GM12878 (cell line): ENCODE measurements around the gene MYMK. TPM values are rescaled to one million over a fixed set of nuclear protein-coding genes. Genes with fewer than 3 reads are reported as not detected.

ENCODE experiments used
- ATAC-seq: fragments of 200-7000 bp; cut with Tn5 transposase; 3 replicates; pipeline ENCODE4 v1.9.1; 2020; ENCODE audit warnings: mild to moderate bottlenecking, moderate library complexity
- BruUV-seq: library from RNA; stranded (reverse); fragments of 400-500 nt; replicated peaks from 2 replicates; lab custom pipeline; 2021; lab: Mats Ljungman, UMichigan
- CTCF ChIA-PET: fragments of 300-600 bp; sonication (Branson Sonifier 250); formaldehyde crosslinking; extraction: SDS; loops from one replicate; lab custom pipeline; 2021; ENCODE audit warnings: inconsistent platforms; lab: Yijun Ruan, JAX
- POLR2A ChIA-PET: fragments of 350-600 bp; formaldehyde crosslinking; extraction: SDS; loops from one replicate; lab custom pipeline; 2021; ENCODE audit warnings: inconsistent platforms; lab: Charles Lee
- RAD21 ChIA-PET: fragments of 300-600 bp; sonication (Branson Sonifier 250); formaldehyde crosslinking; loops from one replicate; lab custom pipeline; 2023; ENCODE audit warnings: antibody characterized with exemption; ENCODE audit not compliant: unreplicated experiment; lab: Charles Lee
- SMC1A ChIA-PET: fragments of 300-600 bp; sonication (Branson Sonifier 250); formaldehyde crosslinking; loops from one replicate; lab custom pipeline; 2023; ENCODE audit not compliant: unreplicated experiment, uncharacterized antibody; lab: Charles Lee
- DNase-seq: peaks from one replicate; pipeline ENCODE4 v3.0.0-alpha.2; 2011; ENCODE audit warnings: low read depth, low spot score
- FAIRE-seq: peaks from 3 replicates; lab custom pipeline; 2011; peaks lifted over from hg19 to GRCh38; lab: Jason Lieb, UNC
- H2AFZ ChIP-seq: 2 replicates; pipeline ENCODE4 v1.6.0; 2011; ENCODE audit warnings: low read depth, low read length, control low read depth; ENCODE audit not compliant: control insufficient read depth
- H3K27ac ChIP-seq: 2 replicates; pipeline ENCODE4 v1.5.1; 2011; ENCODE audit warnings: control low read depth; ENCODE audit not compliant: control insufficient read depth, insufficient read depth
- H3K27me3 ChIP-seq, 2 experiments: replicated peaks in 1 of 2; 2 replicates each; pipeline versions ENCODE4 v1.6.0 to v1.6.1; 2011; ENCODE audit warnings: low read length in 1 of 2; ENCODE audit not compliant: control insufficient read depth in 2 of 2, insufficient read depth in 2 of 2
- H3K36me3 ChIP-seq, 2 experiments: 2 replicates each; pipeline ENCODE4 v1.5.1; 2011; ENCODE audit warnings: low read length in 1 of 2; ENCODE audit not compliant: control insufficient read depth in 2 of 2, insufficient read depth in 2 of 2
- H3K4me1 ChIP-seq: 2 replicates; pipeline ENCODE4 v1.6.1; 2011; ENCODE audit warnings: mild to moderate bottlenecking, low read length, moderate library complexity, mixed read lengths; ENCODE audit not compliant: control insufficient read depth, insufficient read depth
- H3K4me2 ChIP-seq: 2 replicates; pipeline ENCODE4 v1.6.0; 2011; ENCODE audit warnings: control low read depth; ENCODE audit not compliant: control insufficient read depth, insufficient read depth
- H3K4me3 ChIP-seq: fragments of 200-600 bp; sonication (generic); 2 replicates; pipeline ENCODE4 v1.5.1; 2016
- H3K79me2 ChIP-seq: 2 replicates; pipeline ENCODE4 v1.6.0; 2011; ENCODE audit warnings: low read length; ENCODE audit not compliant: control insufficient read depth, insufficient read depth
- H3K9ac ChIP-seq: 2 replicates; pipeline ENCODE4 v1.8.0; 2011; ENCODE audit warnings: low read length, control low read depth, mixed read lengths; ENCODE audit not compliant: control insufficient read depth, insufficient read depth
- H3K9me3 ChIP-seq: replicated peaks from 3 replicates; pipeline ENCODE4 v1.5.1; 2011; ENCODE audit warnings: mild to moderate bottlenecking, low read length; ENCODE audit not compliant: control insufficient read depth, insufficient read depth
- H4K20me1 ChIP-seq: 2 replicates; pipeline ENCODE4 v1.6.0; 2011; ENCODE audit not compliant: control insufficient read depth, insufficient read depth
- BHLHE40 ChIP-seq, 2 experiments: fragments of 450-650 bp in 1 of 2; IDR thresholded peaks; 2 replicates each; pipeline ENCODE4 v1.6.1; 2011 to 2017; ENCODE audit warnings: low read depth in 2 of 2, borderline replicate concordance in 1 of 2, improper control_type of control experiment in 1 of 2, low read length in 1 of 2, mild to moderate bottlenecking in 1 of 2
- EGR1 ChIP-seq, 2 experiments: IDR thresholded peaks; 1 replicate in 1 of 2; 2 replicates in 1 of 2; pipeline ENCODE4 v1.6.1; 2011 to 2012; ENCODE audit warnings: low read depth in 2 of 2, low read length in 2 of 2, borderline replicate concordance in 1 of 2, mild to moderate bottlenecking in 1 of 2, moderate library complexity in 1 of 2
- SIX5 ChIP-seq: IDR thresholded peaks from 2 replicates; pipeline ENCODE4 v1.6.1; 2011; ENCODE audit warnings: mild to moderate bottlenecking, low read depth, low read length, moderate library complexity; ENCODE audit not compliant: severe bottlenecking
- SMAD5 ChIP-seq: IDR thresholded peaks from 2 replicates; pipeline ENCODE4 v1.6.1; 2016; ENCODE audit warnings: antibody characterized with exemption, low read depth
- SREBF2 ChIP-seq: IDR thresholded peaks from 2 replicates; pipeline ENCODE4 v1.6.1; 2012; ENCODE audit warnings: mild to moderate bottlenecking, low read length
- STAT3 ChIP-seq: IDR thresholded peaks from 2 replicates; pipeline ENCODE4 v1.6.1; 2011; ENCODE audit warnings: low read depth, low read length, improper control_type of control experiment
- TBL1XR1 ChIP-seq: IDR thresholded peaks from 2 replicates; pipeline ENCODE4 v1.6.1; 2012; ENCODE audit warnings: low read depth, low read length, improper control_type of control experiment
- ZNF274 ChIP-seq: IDR thresholded peaks from one replicate; pipeline ENCODE4 v1.8.0; 2011; ENCODE audit not compliant: insufficient read length, insufficient read depth
- ZZZ3 ChIP-seq: IDR thresholded peaks from 2 replicates; pipeline ENCODE4 v1.6.1; 2011; ENCODE audit warnings: low read depth; ENCODE audit not compliant: control insufficient read depth, insufficient read length
- WGBS: methylation state at CpG from one replicate; pipeline ENCODE4 v1.1.6; 2016; ENCODE audit warnings: low lambda C conversion rate; ENCODE audit not compliant: insufficient replicate concordance, insufficient coverage; ENCODE audit errors: missing lambda C conversion rate; 5-methylcytosine and 5-hydroxymethylcytosine counted together
- in situ Hi-C: fragments of 300-500 bp; cut with MboI; formaldehyde crosslinking; loops from 9 replicates; pipeline ENCODE4 v1.14.3; 2018; ENCODE audit warnings: mixed read lengths
- intact Hi-C: fragments of 100-400 bp; cut with micrococcal nuclease; formaldehyde crosslinking; loops from one replicate; pipeline ENCODE4 v1.14.2; 2022; ENCODE audit not compliant: unreplicated experiment
- polyA plus RNA-seq, 11 experiments: library from polyadenylated mRNA; depleted of rRNA in 4 of 11; unstranded in 6 of 11; stranded (reverse) in 5 of 11; fragments of >200 nt; fragmentation: Nextera tagmentation in 4 of 11; fragmentation: Illumina TruSeq in 1 of 11; extraction: Ambion mirVana in 4 of 11; extraction: Trizol in 1 of 11; gene quantifications; 1 replicate in 1 of 11; 2 replicates in 10 of 11; pipeline versions ENCODE4 v1.2.1 to v1.2.3, GENCODE V29; 2011 to 2016; ENCODE audit warnings: inconsistent platforms in 2 of 11, missing spikeins in 2 of 11, low read depth in 1 of 11
- total RNA-seq, 4 experiments: library from RNA; depleted of rRNA in 3 of 4; stranded (reverse); fragments of >200 nt in 3 of 4; fragmentation: Illumina TruSeq in 1 of 4; extraction: Trizol in 1 of 4; gene quantifications; 2 replicates each; pipeline versions ENCODE4 v1.2.1 to v1.2.3, GENCODE V29; 2013 to 2021

Gene MYMK
- total and polyA plus RNA-seq, 10 of the 15 experiments (the other 5 are each of a cell fraction or from before 2014, with no cell fraction given) = not detected

DNA sequence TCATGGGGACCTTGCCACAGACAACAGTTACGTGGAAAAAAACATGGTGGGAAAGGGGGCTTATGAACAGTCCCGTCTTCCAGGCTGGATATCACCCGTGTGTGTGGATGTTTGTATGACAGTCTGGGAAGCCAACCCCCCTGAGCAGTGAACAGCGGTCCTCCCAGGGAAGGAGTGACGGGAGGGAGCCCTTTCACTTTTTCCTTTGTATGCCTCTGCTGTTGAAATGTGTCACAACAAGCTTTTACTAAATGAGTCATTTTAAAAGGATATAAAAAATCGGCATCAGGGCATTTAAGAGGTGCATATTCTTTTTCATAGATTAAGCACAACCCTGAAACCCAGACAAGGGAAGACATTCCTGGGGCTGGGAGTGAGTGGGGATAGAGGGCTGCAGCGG lies 5.1 kb downstream of the MYMK start:
- H3K4me2 ChIP-seq = no peak overlapping the region
- ChIA-PET SMC1A (no interaction called here), RAD21 (no interaction called here), POLR2A (no interaction called here), CTCF (no interaction called here)
- intact Hi-C loops = no loop called here
- no peak for TF ChIP-seq ZNF274
- TF ChIP-seq STAT3 = no peak
- no peak for TF ChIP-seq BHLHE40 (IDR thresholded peaks at IDR 0.05; ENCODE audit: borderline replicate concordance in 1 of 2, low read depth in 2 of 2, low read length in 1 of 2)
- no peak for TF ChIP-seq SIX5
- no peak for TF ChIP-seq SMAD5
- no peak overlapping the region for H3K27ac ChIP-seq
- 19% methylated on average over 7 of the region's 7 CpGs for WGBS
- ATAC-seq (no peak), DNase-seq (no peak), FAIRE-seq (no peak)
- BruUV-seq = no TSS peak
- no peaks in the 10 kb centered on the region for H3K36me3 ChIP-seq
- H2AFZ ChIP-seq = no peak overlapping the region
- H3K79me2 ChIP-seq = no peaks in the 10 kb centered on the region
- no peaks in the 10 kb centered on the region for H4K20me1 ChIP-seq
- H3K4me3 ChIP-seq = no peak overlapping the region
- no peaks in the 10 kb centered on the region for H3K4me1 ChIP-seq
- no peaks in the 10 kb centered on the region for H3K9me3 ChIP-seq
- H3K9ac ChIP-seq = no peak overlapping the region
- in situ Hi-C loops = no loop called here
- peaks cover 0 to 4% of the 10 kb centered on the region in 2 experiments; a peak in 3 of 4 replicates for H3K27me3 ChIP-seq

- ChIA-PET SMC1A (no interaction called here), POLR2A (no interaction called here), CTCF (interaction anchor here (1.3 kb wide), 1 partner anchor 224 kb away, joined by 3 read pairs; no protein-coding TSS in a partner anchor), RAD21 (no interaction called here)
- H3K4me3 ChIP-seq = no peak overlapping the region
- no peaks in the 10 kb centered on the region for H3K36me3 ChIP-seq
- no peaks in the 10 kb centered on the region for H3K79me2 ChIP-seq
- WGBS = 48% methylated on average over 25 of the region's 27 CpGs
- no peak overlapping the region for H3K9ac ChIP-seq
- no peaks in the 10 kb centered on the region for H3K4me1 ChIP-seq
- in situ Hi-C loops = no loop called here
- no peaks in the 10 kb centered on the region for H3K9me3 ChIP-seq
- no peaks in the 10 kb centered on the region for H4K20me1 ChIP-seq
- no peak overlapping the region for H3K27ac ChIP-seq
- intact Hi-C loops = no loop called here
- no TSS peak for BruUV-seq
- peaks cover 0 to 4% of the 10 kb centered on the region in 2 experiments; a peak in 3 of 4 replicates for H3K27me3 ChIP-seq
- DNase-seq (no peak), FAIRE-seq (no peak), ATAC-seq (no peak)
- no peak for TF ChIP-seq SREBF2
- no peak for TF ChIP-seq EGR1 (IDR thresholded peaks at IDR 0.05; ENCODE audit: borderline replicate concordance in 1 of 2, low read depth in 2 of 2, low read length in 2 of 2)
- TF ChIP-seq ZZZ3 = no peak
- TF ChIP-seq TBL1XR1 = no peak
- H2AFZ ChIP-seq = no peak overlapping the region
- H3K4me2 ChIP-seq = no peak overlapping the region
These were observed 5.9 kb downstream of the MYMK start for GRCh38 chr9:133518706-133519449.
